ENCODE measurements around the gene RNASE8.

Gene RNASE8

GRCh38 chr14:21092273-21093011, 34.8 kb downstream of the RNASE8 start:
- peak; percentile 79 to 93 (median 90) for DNase-seq

GRCh38 chr14:21093018-21093417, 35.4 kb downstream of the RNASE8 start:
- no peak for DNase-seq

GRCh38 chr14:21093769-21094681, 36.4 kb downstream of the RNASE8 start:
- DNase-seq: no peak

GRCh38 chr14:21095430-21096205, 38.0 kb downstream of the RNASE8 start:
- DNase-seq: peak in 1 of 4 experiments; percentile 27

- no peak for DNase-seq
Observed at GRCh38 chr14:21096438-21096837, 38.8 kb downstream of the RNASE8 start.

- no peak for DNase-seq
Observed at GRCh38 chr14:21096978-21097635, 39.5 kb downstream of the RNASE8 start.

- peak in 3 of 4 experiments; percentile 39 to 68 (median 60) for DNase-seq
Observed at GRCh38 chr14:21097636-21098075, 40.0 kb downstream of the RNASE8 start.

- peak in 3 of 4 experiments; percentile 50 to 69 (median 65) for DNase-seq
Observed at GRCh38 chr14:21098076-21098891, 40.7 kb downstream of the RNASE8 start, which contains the start of gene ZNF219. Gene ZNF219, minus strand, starts transcription at chr14:21098655. Its CDS starts 5,064 bp downstream, at chr14:21093591.

- DNase-seq: no peak
Observed at GRCh38 chr14:21098892-21099595, 41.4 kb downstream of the RNASE8 start.

- DNase-seq: no peak
Observed at GRCh38 chr14:21099596-21099985, 42.0 kb downstream of the RNASE8 start.

- no peak for DNase-seq
Observed at GRCh38 chr14:21100931-21101330, 43.3 kb downstream of the RNASE8 start, which contains the start of gene TMEM253. Gene TMEM253, plus strand, starts transcription at chr14:21101066. Its CDS starts 278 bp downstream, at chr14:21101344.

- peak in 3 of 4 experiments; percentile 36 to 49 (median 46) for DNase-seq
Observed at GRCh38 chr14:21101802-21102413, 44.3 kb downstream of the RNASE8 start.

- no peak for DNase-seq
Observed at GRCh38 chr14:21102521-21103410, 45.1 kb downstream of the RNASE8 start.

GRCh38 chr14:21103411-21103709, 45.7 kb downstream of the RNASE8 start:
- no peak for DNase-seq

GRCh38 chr14:21103710-21104447, 46.3 kb downstream of the RNASE8 start:
- peak; percentile 97 to 99 (median 98) for DNase-seq

GRCh38 chr14:21104448-21105060, 46.9 kb downstream of the RNASE8 start:
- DNase-seq: peak; percentile 72 to 86 (median 80)

- DNase-seq: peak in 2 of 4 experiments; percentile 21 to 42
Observed at GRCh38 chr14:21105095-21105494, 47.5 kb downstream of the RNASE8 start.

- DNase-seq: peak in 1 of 4 experiments; percentile 78
Observed at GRCh38 chr14:21106176-21106497, 48.5 kb downstream of the RNASE8 start.

Measured in suppressor macrophage (primary cell).